ENCODE results near the gene HAPLN2.

DNA sequence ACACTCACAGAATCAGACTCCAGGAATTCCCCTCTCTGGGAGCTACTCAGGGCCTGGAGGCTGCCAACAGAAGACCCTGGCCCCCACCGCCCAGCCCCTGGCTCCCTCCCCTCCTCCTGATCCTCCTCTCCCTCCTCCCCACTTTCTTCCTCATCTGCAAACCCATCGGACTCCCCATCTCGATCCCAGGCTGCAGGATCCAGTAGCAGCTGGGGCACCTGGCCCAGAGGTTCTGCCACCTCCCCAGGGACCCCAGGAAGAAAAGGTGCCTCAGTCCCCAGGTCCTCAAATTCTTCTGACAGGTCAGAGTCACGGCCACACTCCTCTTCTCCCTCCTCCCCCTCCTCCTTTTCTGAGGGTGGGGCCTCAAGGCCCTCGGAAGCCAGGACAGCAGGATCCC, 50.6 kb downstream of the HAPLN2 start:
- TF ChIP-seq, protein P1, sequence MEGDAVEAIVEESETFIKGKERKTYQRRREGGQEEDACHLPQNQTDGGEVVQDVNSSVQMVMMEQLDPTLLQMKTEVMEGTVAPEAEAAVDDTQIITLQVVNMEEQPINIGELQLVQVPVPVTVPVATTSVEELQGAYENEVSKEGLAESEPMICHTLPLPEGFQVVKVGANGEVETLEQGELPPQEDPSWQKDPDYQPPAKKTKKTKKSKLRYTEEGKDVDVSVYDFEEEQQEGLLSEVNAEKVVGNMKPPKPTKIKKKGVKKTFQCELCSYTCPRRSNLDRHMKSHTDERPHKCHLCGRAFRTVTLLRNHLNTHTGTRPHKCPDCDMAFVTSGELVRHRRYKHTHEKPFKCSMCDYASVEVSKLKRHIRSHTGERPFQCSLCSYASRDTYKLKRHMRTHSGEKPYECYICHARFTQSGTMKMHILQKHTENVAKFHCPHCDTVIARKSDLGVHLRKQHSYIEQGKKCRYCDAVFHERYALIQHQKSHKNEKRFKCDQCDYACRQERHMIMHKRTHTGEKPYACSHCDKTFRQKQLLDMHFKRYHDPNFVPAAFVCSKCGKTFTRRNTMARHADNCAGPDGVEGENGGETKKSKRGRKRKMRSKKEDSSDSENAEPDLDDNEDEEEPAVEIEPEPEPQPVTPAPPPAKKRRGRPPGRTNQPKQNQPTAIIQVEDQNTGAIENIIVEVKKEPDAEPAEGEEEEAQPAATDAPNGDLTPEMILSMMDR (IDR thresholded peaks at IDR 0.05) = no peak
- no peak for TF ChIP-seq POLR2A (IDR thresholded peaks at IDR 0.05)

Data from adrenal gland (tissue), 5 donors.